Measurements from ENCODE around the gene NXPH4. TPM values are rescaled to one million over a fixed set of nuclear protein-coding genes. Genes with fewer than 3 reads are reported as not detected.

NXPH4 gene
- total RNA-seq, 1 donor from 2014 or later = not detected

DNA sequence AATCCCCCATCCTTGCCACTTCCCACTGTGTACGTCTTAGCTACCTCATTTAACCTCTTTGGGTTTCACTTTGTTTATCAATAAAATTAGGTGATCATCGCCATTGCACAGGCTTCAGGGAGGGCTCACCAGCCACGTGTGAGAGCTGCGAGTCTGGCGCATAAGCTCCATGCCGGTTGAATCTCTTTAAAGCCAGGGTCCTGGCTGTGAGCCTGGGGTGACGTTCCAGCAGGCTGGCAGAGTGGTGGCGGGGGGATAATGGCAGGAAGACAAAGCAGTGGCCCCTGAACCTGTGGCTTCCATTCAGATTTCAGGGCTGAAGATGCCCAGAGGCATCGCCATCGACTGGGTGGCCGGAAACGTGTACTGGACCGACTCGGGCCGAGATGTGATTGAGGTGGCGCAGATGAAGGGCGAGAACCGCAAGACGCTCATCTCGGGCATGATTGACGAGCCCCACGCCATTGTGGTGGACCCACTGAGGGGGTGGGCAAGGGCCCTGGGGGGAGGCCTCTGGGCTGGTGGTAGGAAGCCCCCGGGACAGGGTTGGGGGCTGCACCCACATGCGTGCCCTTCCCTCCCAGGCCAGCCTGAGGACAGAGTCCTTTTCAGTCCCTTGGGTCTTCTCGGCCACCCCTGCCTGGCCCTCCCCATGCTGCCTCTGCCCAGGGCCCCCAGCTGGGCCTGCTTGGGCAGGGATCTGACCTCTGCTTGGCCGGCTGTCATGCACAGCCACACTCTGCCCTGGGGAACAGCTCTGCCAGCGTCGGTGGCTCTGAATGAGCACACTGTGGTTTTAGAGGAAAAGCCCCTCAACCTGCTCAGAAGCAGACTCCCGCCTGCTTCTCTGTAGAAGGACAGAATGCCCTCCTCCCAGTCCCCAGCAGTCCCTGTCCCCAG lies 8.6 kb upstream of the NXPH4 start:
- Mint-ChIP-seq H3K27me3 (ENCODE audit: insufficient read depth, low read depth) (peaks cover 2% of the 10 kb centered on the region), H3K9me3 (no peaks in the 10 kb centered on the region)

DNA sequence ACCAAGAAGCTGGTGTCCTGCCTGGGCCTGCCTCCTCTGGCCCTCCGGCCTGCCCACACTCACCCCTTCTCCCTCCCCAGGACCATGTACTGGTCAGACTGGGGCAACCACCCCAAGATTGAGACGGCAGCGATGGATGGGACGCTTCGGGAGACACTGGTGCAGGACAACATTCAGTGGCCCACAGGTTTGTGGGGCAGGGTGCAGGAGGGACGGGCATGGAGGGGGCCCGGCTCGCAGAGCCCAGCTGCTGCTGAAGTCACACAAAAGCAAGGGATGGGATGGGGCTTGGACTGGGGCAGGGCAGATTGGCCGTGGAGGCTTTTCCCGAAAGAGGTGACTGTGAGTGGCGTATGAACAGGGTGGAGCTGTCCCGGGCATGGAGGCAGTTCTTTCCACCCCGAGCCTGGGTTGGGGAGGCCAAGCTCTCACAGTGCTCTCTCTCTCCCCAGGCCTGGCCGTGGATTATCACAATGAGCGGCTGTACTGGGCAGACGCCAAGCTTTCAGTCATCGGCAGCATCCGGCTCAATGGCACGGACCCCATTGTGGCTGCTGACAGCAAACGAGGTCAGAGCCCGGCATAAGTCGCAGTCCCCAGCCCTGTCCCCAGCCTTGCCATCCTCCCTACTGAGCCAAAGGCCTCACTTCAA lies 7.8 kb upstream of the NXPH4 start:
- Histone ChIP-seq H3K27me3 (peaks cover 4% of the 10 kb centered on the region), H3K36me3 (no peaks in the 10 kb centered on the region), H3K4me1 (peaks cover 4% of the 10 kb centered on the region), H3K4me2 (no peak overlapping the region), H3K4me3 (no peak overlapping the region), H3K9me3 (ENCODE audit: low read depth) (no peaks in the 10 kb centered on the region), H3K79me2 (ENCODE audit: low read depth) (no peaks in the 10 kb centered on the region), H3F3A (ENCODE audit: low read depth) (peaks cover 6% of the 10 kb centered on the region), H2AFZ (replicated peaks) (no peak overlapping the region), H3K9ac (no peak overlapping the region), H4K20me1 (ENCODE audit: low read depth) (peaks cover 9% of the 10 kb centered on the region), H3K27ac (no peak overlapping the region)
- Mint-ChIP-seq H3K27me3 (ENCODE audit: insufficient read depth, low read depth) (peaks cover 6% of the 10 kb centered on the region), H3K4me3 (no peak overlapping the region), H3K36me3 (peaks cover 17% of the 10 kb centered on the region), H3K27ac (no peak overlapping the region), H3K9me3 (no peaks in the 10 kb centered on the region), H3K4me1 (peaks cover 6% of the 10 kb centered on the region)
- no peak for DNase-seq (ENCODE audit: low spot score)
- TF ChIP-seq EZH2 (IDR thresholded peaks at IDR 0.05) (no peak), EZH2phosphoT487 (IDR thresholded peaks at IDR 0.05) (no peak)

More for the DNA sequence above, 8.6 kb upstream of the NXPH4 start:
- H3K9me3 ChIP-seq (ENCODE audit: low read depth) = no peaks in the 10 kb centered on the region
- H3K27ac ChIP-seq = no peak overlapping the region
- no peaks in the 10 kb centered on the region for H3K36me3 ChIP-seq
- no peaks in the 10 kb centered on the region for H3K27me3 ChIP-seq
- Mint-ChIP-seq H3K36me3 (peaks cover 19% of the 10 kb centered on the region), H3K4me1 (no peaks in the 10 kb centered on the region), H3K27ac (no peak overlapping the region), H3K4me3 (no peak overlapping the region)
- no peak for DNase-seq (ENCODE audit: low spot score)
- no peaks in the 10 kb centered on the region for H3K4me1 ChIP-seq
- H2AFZ ChIP-seq (replicated peaks) = no peak overlapping the region
- peaks cover 4% of the 10 kb centered on the region for H4K20me1 ChIP-seq (ENCODE audit: low read depth)
- H3K4me3 ChIP-seq = no peak overlapping the region
- TF ChIP-seq, protein P1, sequence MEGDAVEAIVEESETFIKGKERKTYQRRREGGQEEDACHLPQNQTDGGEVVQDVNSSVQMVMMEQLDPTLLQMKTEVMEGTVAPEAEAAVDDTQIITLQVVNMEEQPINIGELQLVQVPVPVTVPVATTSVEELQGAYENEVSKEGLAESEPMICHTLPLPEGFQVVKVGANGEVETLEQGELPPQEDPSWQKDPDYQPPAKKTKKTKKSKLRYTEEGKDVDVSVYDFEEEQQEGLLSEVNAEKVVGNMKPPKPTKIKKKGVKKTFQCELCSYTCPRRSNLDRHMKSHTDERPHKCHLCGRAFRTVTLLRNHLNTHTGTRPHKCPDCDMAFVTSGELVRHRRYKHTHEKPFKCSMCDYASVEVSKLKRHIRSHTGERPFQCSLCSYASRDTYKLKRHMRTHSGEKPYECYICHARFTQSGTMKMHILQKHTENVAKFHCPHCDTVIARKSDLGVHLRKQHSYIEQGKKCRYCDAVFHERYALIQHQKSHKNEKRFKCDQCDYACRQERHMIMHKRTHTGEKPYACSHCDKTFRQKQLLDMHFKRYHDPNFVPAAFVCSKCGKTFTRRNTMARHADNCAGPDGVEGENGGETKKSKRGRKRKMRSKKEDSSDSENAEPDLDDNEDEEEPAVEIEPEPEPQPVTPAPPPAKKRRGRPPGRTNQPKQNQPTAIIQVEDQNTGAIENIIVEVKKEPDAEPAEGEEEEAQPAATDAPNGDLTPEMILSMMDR (IDR thresholded peaks at IDR 0.05) = no peak
- TF ChIP-seq EZH2 (IDR thresholded peaks at IDR 0.05) (no peak), EZH2phosphoT487 (IDR thresholded peaks at IDR 0.05) (no peak)
- H3K4me2 ChIP-seq = no peak overlapping the region
- no peak overlapping the region for H3K9ac ChIP-seq
- no peaks in the 10 kb centered on the region for H3K79me2 ChIP-seq (ENCODE audit: low read depth)
- H3F3A ChIP-seq (ENCODE audit: low read depth) = peaks cover 5% of the 10 kb centered on the region

DNA sequence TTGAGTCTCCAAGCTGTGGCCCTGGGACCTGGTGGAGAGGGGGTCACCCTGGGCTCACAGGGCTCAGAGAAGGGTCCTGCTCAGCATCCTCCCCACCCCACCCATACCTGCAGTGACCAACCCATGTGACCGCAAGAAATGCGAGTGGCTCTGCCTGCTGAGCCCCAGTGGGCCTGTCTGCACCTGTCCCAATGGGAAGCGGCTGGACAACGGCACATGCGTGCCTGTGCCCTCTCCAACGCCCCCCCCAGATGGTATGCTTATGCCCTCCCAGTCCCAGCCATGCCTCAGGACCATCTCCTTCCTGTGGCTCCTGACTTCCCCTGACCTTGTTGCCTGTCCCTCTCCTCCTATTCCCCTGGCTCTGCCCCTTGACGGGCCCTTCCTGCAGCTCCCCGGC lies 6.7 kb upstream of the NXPH4 start:
- H4K20me1 ChIP-seq (ENCODE audit: low read depth) = peaks cover 19% of the 10 kb centered on the region
- H3K36me3 ChIP-seq = no peaks in the 10 kb centered on the region

More for the DNA sequence above, 6.7 kb upstream of the NXPH4 start:
- Histone ChIP-seq H3K4me1 (peaks cover 8% of the 10 kb centered on the region), H3K4me2 (no peak overlapping the region), H3K4me3 (no peak overlapping the region), H3K27me3 (peaks cover 15% of the 10 kb centered on the region), H3F3A (ENCODE audit: low read depth) (peaks cover 13% of the 10 kb centered on the region), H2AFZ (replicated peaks) (no peak overlapping the region), H3K79me2 (ENCODE audit: low read depth) (no peaks in the 10 kb centered on the region), H3K9me3 (ENCODE audit: low read depth) (no peaks in the 10 kb centered on the region), H3K27ac (no peak overlapping the region), H3K9ac (no peak overlapping the region)
- Mint-ChIP-seq H3K9me3 (no peaks in the 10 kb centered on the region), H3K4me3 (no peak overlapping the region), H3K36me3 (peaks cover 17% of the 10 kb centered on the region), H3K4me1 (peaks cover 17% of the 10 kb centered on the region), H3K27me3 (ENCODE audit: insufficient read depth, low read depth) (peaks cover 14% of the 10 kb centered on the region), H3K27ac (no peak overlapping the region)
- DNase-seq (ENCODE audit: low spot score) = no peak
- TF ChIP-seq EZH2 (IDR thresholded peaks at IDR 0.05) (no peak), EZH2phosphoT487 (IDR thresholded peaks at IDR 0.05) (no peak)
- TF ChIP-seq, protein P1 (IDR thresholded peaks at IDR 0.05) = no peak

All from neural progenitor cell (in vitro differentiated cells).